SU-DHL-6 (cell line): Measurements from ENCODE around the gene WDCP.

Source experiments
- H2AFZ ChIP-seq: fragments of 200-600 bp; sonication (generic); 2 replicates; pipeline ENCODE4 v1.6.1; 2014; ENCODE audit warnings: low read depth, mild to moderate bottlenecking, moderate library complexity, mixed read lengths, antibody characterized with exemption, low read length; ENCODE audit not compliant: severe bottlenecking
- H3F3A ChIP-seq: fragments of 200-600 bp; shearing (Covaris generic); 2 replicates; pipeline ENCODE4 v1.6.0; 2016; ENCODE audit warnings: antibody characterized with exemption, mild to moderate bottlenecking; ENCODE audit not compliant: insufficient read depth
- H3K27ac ChIP-seq: fragments of 200-600 bp; sonication (generic); 2 replicates; pipeline ENCODE4 v1.5.1; 2016; ENCODE audit warnings: low read depth, mild to moderate bottlenecking, low read length, moderate library complexity, mixed read lengths
- H3K27me3 ChIP-seq: fragments of 200-600 bp; sonication (generic), shearing (Covaris generic); 2 replicates; pipeline ENCODE4 v1.6.0; 2014; ENCODE audit warnings: mild to moderate bottlenecking, low read length
- H3K36me3 ChIP-seq: fragments of 200-600 bp; sonication (generic); 2 replicates; pipeline ENCODE4 v1.6.1; 2014; ENCODE audit warnings: mild to moderate bottlenecking, low read length, mixed read lengths
- H3K4me2 ChIP-seq: fragments of 300-600, 200-600 bp; shearing (Covaris generic), sonication (generic); 2 replicates; pipeline ENCODE4 v1.6.0; 2014; ENCODE audit warnings: low read length, low read depth, mild to moderate bottlenecking; ENCODE audit not compliant: poor library complexity, severe bottlenecking
- H3K4me3 ChIP-seq: fragments of 200-600 bp; sonication (generic); 2 replicates; pipeline ENCODE4 v1.5.1; 2014; ENCODE audit warnings: antibody characterized with exemption, low read length, mild to moderate bottlenecking, mixed read lengths; ENCODE audit not compliant: insufficient read depth, poor library complexity, severe bottlenecking
- H3K79me2 ChIP-seq: fragments of 200-600 bp; sonication (generic); 2 replicates; pipeline ENCODE4 v1.6.1; 2014; ENCODE audit warnings: mild to moderate bottlenecking, low read length, moderate library complexity; ENCODE audit not compliant: insufficient read depth
- H3K9ac ChIP-seq: fragments of 200-600 bp; sonication (generic); 2 replicates; pipeline ENCODE4 v1.7.0; 2014; ENCODE audit warnings: mild to moderate bottlenecking, low read length
- H3K9me2 ChIP-seq: fragments of 200-600 bp; sonication (generic); replicated peaks from 2 replicates; pipeline ENCODE4 v1.6.1; 2014; ENCODE audit warnings: low read length; ENCODE audit not compliant: insufficient read depth
- H3K9me3 ChIP-seq: fragments of 200-600 bp; sonication (generic); 2 replicates; pipeline ENCODE4 v1.6.1; 2014; ENCODE audit warnings: low read length, mixed read lengths; ENCODE audit not compliant: insufficient read depth
- H4K20me1 ChIP-seq: fragments of 200-600 bp; sonication (generic); 2 replicates; pipeline ENCODE4 v1.6.1; 2014; ENCODE audit warnings: low read depth, mild to moderate bottlenecking, antibody characterized with exemption, low read length, moderate library complexity, mixed read lengths
- EZH2phosphoT487 ChIP-seq: fragments of 200-600 bp; sonication (generic), shearing (Covaris generic); conservative IDR thresholded peaks from 2 replicates; pipeline ENCODE4 v1.6.1; 2018; ENCODE audit warnings: mild to moderate bottlenecking, antibody characterized with exemption, low read length, moderate library complexity, mixed read lengths
- TF ChIP-seq, protein P1 (sequence below): fragments of 200-600 bp; sonication (generic); IDR thresholded peaks from one replicate; pipeline ENCODE4 v1.5.1; 2017; ENCODE audit warnings: antibody characterized with exemption, mild to moderate bottlenecking, low read length, moderate library complexity; ENCODE audit not compliant: insufficient read depth, poor library complexity, severe bottlenecking

The WDCP gene

DNA sequence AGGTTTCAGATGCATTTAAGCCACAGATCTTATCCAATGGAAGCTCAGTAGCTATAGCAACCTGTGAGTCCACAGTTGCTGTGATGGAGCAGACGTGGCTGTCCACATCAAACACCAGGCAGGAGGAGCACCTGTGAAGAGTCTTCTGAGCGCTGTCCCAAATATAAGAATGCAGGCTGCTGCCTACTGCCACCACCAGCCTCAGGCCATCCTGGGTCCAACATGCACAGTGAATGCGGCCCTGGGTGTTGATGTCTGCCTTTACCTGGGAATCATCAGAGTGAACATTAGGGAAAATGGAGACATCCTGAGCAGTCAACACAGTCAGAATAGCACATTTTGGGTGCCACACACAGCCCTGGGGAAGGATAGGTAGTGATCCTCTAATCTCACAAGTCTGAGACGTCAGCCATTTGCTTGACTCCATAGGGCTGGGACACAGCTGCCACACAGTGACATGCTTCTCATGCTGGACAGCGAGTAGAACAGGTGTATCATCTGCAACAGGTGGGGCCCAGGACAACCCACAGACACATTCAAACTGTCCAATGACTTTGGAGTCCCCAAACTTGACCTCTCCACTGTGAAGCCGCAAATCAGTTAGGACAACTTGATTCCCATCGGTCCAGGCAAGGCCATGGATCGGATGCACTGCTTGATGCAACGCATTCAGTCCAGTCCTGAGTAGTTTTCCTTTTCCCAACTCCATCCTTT, 8.2 kb downstream of the WDCP start:
- no peak for TF ChIP-seq EZH2phosphoT487

DNA sequence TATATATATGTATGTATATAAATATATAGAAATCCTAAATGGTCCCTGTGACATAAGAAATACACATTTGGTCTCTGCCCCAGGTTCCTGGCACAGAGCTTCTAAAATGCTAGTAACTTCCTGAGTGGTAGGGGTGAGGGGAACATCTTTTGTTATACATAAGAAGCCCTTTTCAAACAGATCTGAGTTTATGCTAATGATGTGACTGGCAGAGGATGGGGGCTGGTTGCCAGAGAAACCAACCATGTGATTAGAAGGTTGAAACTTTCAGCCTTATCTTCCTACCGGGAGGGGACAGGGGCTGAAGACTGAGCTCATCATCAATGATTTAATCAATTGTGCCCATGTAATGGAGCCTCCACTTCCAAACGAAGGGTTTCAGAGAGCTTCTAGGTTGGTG, 21.0 kb downstream of the WDCP start:
- Histone ChIP-seq H3K79me2 (no peaks in the 10 kb centered on the region; the same call in 1 of the 2 replicates), H3K4me2 (no peak overlapping the region), H3F3A (no peaks in the 10 kb centered on the region), H3K4me3 (no peak overlapping the region), H3K9ac (no peak overlapping the region), H3K27me3 (no peaks in the 10 kb centered on the region), H3K9me2 (no peaks in the 10 kb centered on the region), H4K20me1 (no peaks in the 10 kb centered on the region), H3K36me3 (peaks cover 9% of the 10 kb centered on the region; the same call in 1 of the 2 replicates), H3K9me3 (no peaks in the 10 kb centered on the region), H3K27ac (no peak overlapping the region), H2AFZ (no peak overlapping the region)
- no peak for TF ChIP-seq EZH2phosphoT487
- TF ChIP-seq, protein P1, sequence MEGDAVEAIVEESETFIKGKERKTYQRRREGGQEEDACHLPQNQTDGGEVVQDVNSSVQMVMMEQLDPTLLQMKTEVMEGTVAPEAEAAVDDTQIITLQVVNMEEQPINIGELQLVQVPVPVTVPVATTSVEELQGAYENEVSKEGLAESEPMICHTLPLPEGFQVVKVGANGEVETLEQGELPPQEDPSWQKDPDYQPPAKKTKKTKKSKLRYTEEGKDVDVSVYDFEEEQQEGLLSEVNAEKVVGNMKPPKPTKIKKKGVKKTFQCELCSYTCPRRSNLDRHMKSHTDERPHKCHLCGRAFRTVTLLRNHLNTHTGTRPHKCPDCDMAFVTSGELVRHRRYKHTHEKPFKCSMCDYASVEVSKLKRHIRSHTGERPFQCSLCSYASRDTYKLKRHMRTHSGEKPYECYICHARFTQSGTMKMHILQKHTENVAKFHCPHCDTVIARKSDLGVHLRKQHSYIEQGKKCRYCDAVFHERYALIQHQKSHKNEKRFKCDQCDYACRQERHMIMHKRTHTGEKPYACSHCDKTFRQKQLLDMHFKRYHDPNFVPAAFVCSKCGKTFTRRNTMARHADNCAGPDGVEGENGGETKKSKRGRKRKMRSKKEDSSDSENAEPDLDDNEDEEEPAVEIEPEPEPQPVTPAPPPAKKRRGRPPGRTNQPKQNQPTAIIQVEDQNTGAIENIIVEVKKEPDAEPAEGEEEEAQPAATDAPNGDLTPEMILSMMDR: no peak

More for the DNA sequence above, 8.2 kb downstream of the WDCP start:
- Histone ChIP-seq H3K4me3 (no peak overlapping the region), H3K36me3 (peaks cover 4% of the 10 kb centered on the region; the same call in 1 of the 2 replicates), H3K9me3 (no peaks in the 10 kb centered on the region), H2AFZ (no peak overlapping the region), H3K79me2 (peaks cover 48% of the 10 kb centered on the region), H3K9me2 (no peaks in the 10 kb centered on the region), H3K27me3 (no peaks in the 10 kb centered on the region), H4K20me1 (peaks cover 3% of the 10 kb centered on the region; the same call in 1 of the 2 replicates), H3K9ac (no peak overlapping the region), H3K27ac (no peak overlapping the region), H3K4me2 (no peak overlapping the region), H3F3A (0 out of 2 replicates have a peak, but pooled peaks cover 2% of the 10 kb centered on the region)

DNA sequence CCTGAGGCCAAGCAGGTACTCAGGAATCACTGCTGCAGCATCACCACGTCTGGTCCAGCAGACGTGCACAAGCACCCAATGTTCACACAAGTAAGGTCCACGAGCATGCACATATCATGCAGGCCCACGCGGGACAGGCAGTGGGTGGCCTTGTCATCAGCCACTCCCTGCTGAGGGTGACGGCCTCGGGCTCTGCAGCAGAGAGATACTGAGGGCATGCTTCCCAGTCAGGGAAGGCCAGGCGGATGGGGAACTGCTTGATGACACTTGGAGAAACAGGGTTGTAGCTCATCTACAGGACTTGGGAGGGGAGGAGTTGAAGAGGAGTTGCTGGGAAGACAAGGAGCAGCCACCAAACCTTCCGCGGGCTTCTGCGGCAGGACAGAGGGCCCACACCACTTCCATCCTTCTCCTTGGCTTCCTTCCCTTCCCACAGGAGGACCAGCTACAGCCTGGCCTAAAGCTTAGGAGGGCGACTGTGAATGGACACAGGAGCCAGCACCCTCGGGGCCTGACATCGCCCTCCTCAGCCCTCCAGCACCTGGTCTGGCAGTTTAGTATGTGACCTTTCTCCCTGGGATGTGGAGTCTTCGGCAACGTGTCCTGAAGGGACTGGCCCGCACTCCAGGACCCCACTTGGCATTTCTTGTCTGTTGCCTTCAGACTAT, 22.1 kb downstream of the WDCP start:
- Histone ChIP-seq H3K79me2 (no peaks in the 10 kb centered on the region; the same call in 1 of the 2 replicates), H4K20me1 (no peaks in the 10 kb centered on the region), H3K27ac (no peak overlapping the region), H3F3A (no peaks in the 10 kb centered on the region), H2AFZ (no peak overlapping the region), H3K36me3 (no peaks in the 10 kb centered on the region), H3K27me3 (no peaks in the 10 kb centered on the region), H3K9ac (no peak overlapping the region), H3K4me3 (no peak overlapping the region), H3K9me2 (no peaks in the 10 kb centered on the region), H3K9me3 (no peaks in the 10 kb centered on the region), H3K4me2 (no peak overlapping the region)
- TF ChIP-seq, protein P1: no peak
- no peak for TF ChIP-seq EZH2phosphoT487

DNA sequence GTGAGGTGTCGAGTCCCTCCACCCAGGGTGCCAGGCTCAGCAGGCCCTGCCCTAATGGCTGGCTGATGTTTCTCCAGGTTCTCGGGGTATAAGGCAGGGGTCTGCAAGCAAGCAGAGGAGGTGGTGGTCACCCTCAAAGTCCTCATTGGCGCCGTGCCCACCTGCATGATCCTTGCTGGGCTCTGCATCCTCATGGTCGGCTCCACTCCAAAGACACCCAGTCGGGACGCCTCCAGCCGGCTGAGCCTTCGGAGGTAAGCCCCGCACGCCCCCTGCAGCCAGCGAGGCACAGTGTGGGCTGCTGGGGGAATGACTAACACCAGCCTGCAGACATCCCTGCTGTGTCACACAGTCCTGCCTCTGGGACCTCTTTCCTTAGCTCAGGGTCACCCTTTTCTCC, 23.2 kb downstream of the WDCP start:
- no peak overlapping the region for H3K4me2 ChIP-seq
- no peaks in the 10 kb centered on the region for H3K9me3 ChIP-seq
- H4K20me1 ChIP-seq: no peaks in the 10 kb centered on the region
- H3F3A ChIP-seq: no peaks in the 10 kb centered on the region
- no peaks in the 10 kb centered on the region; the same call in 1 of the 2 replicates for H3K79me2 ChIP-seq
- H3K36me3 ChIP-seq: no peaks in the 10 kb centered on the region
- H3K9ac ChIP-seq: no peak overlapping the region
- TF ChIP-seq, protein P1: no peak
- no peak for TF ChIP-seq EZH2phosphoT487
- no peak overlapping the region for H3K27ac ChIP-seq
- no peak overlapping the region for H3K4me3 ChIP-seq
- H2AFZ ChIP-seq: no peak overlapping the region
- H3K9me2 ChIP-seq: no peaks in the 10 kb centered on the region
- no peaks in the 10 kb centered on the region for H3K27me3 ChIP-seq
